ENCODE measurements around the gene NOM1. TPM values are rescaled to one million over a fixed set of nuclear protein-coding genes. Genes with fewer than 3 reads are reported as not detected.

Gene NOM1
- total RNA-seq, 4 donors from 2014 or later = 2.6 to 26.2 (median 20.4) TPM

- Histone ChIP-seq H3K4me3 (no peak overlapping the region), H3K4me1 (peaks cover 0 to under 1% of the 10 kb centered on the region in 2 donors), H3K27ac (no peak overlapping the region), H3K27me3 (peaks cover 0 to 14% of the 10 kb centered on the region in 2 donors), H3K9me3 (no peaks in the 10 kb centered on the region), H3K36me3 (no peaks in the 10 kb centered on the region)
- intact Hi-C loops (cut with DNase I; ENCODE audit: low total_unique reads) = no loop called here
- no peak for DNase-seq
- TF ChIP-seq POLR2A (IDR thresholded peaks at IDR 0.05) (no peak), CTCF (IDR thresholded peaks at IDR 0.05) (no peak)
These were observed 44.9 kb downstream of the NOM1 start for GRCh38 chr7:156994417-156994816.

- H3K4me3 ChIP-seq = peak overlapping the region in 1 of 2 donors; percentile 21
- no peaks in the 10 kb centered on the region for H3K9me3 ChIP-seq
- no peak for DNase-seq
- no peaks in the 10 kb centered on the region for H3K36me3 ChIP-seq
- H3K4me1 ChIP-seq = peaks cover 4 to 18% of the 10 kb centered on the region in 2 donors
- no peak overlapping the region for H3K27ac ChIP-seq
- H3K27me3 ChIP-seq = peaks cover 28 to 39% of the 10 kb centered on the region in 2 donors
- TF ChIP-seq CTCF (IDR thresholded peaks at IDR 0.05) (no peak), POLR2A (IDR thresholded peaks at IDR 0.05) (no peak)
- intact Hi-C loops (cut with DNase I; ENCODE audit: low total_unique reads) = no loop called here
These were observed 49.8 kb downstream of the NOM1 start for GRCh38 chr7:156998988-156999957.

- intact Hi-C loops (cut with DNase I; ENCODE audit: low total_unique reads) = no loop called here
- TF ChIP-seq CTCF (IDR thresholded peaks at IDR 0.05) (no peak), POLR2A (IDR thresholded peaks at IDR 0.05) (no peak)
- Histone ChIP-seq H3K4me3 (peak overlapping the region in 1 of 2 donors; percentile 21), H3K36me3 (no peaks in the 10 kb centered on the region), H3K4me1 (peaks cover 4 to 18% of the 10 kb centered on the region in 2 donors), H3K9me3 (no peaks in the 10 kb centered on the region), H3K27me3 (peaks cover 32 to 47% of the 10 kb centered on the region in 2 donors), H3K27ac (no peak overlapping the region)
- DNase-seq = no peak
These were observed 50.6 kb downstream of the NOM1 start for GRCh38 chr7:156999958-157000726.

- Histone ChIP-seq H3K4me3 (no peak overlapping the region), H3K27me3 (peaks cover 32 to 51% of the 10 kb centered on the region in 2 donors), H3K4me1 (peaks cover 4 to 23% of the 10 kb centered on the region in 2 donors), H3K36me3 (no peaks in the 10 kb centered on the region), H3K27ac (no peak overlapping the region), H3K9me3 (no peaks in the 10 kb centered on the region)
- DNase-seq = no peak
- intact Hi-C loops (cut with DNase I; ENCODE audit: low total_unique reads) = no loop called here
- no peak for TF ChIP-seq CTCF (IDR thresholded peaks at IDR 0.05)
- no peak for TF ChIP-seq POLR2A (IDR thresholded peaks at IDR 0.05)
These were observed 51.5 kb downstream of the NOM1 start for GRCh38 chr7:157000741-157001653.

Data from uterus (tissue), 4 donors.